ENCODE data around the gene S100A2.

DNA sequence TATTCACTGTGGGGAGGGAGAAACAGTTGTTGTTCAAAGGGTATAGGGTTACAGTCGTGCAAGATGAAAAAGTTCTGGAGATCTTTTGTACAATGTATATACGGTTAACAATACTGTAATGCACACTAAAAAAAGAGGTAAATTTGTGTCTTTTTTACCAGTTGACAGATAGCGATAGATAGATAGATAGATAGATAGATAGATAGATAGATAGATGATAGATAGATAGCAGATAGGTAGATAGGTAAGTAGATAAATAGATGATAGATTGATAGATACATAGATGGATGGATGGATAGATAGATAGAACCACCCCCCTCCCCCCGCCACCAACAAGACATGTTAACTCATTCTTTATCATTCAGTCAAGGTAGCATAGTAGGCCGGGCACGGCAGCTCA, 37.1 kb upstream of the S100A2 start:
- TF ChIP-seq, protein P1, sequence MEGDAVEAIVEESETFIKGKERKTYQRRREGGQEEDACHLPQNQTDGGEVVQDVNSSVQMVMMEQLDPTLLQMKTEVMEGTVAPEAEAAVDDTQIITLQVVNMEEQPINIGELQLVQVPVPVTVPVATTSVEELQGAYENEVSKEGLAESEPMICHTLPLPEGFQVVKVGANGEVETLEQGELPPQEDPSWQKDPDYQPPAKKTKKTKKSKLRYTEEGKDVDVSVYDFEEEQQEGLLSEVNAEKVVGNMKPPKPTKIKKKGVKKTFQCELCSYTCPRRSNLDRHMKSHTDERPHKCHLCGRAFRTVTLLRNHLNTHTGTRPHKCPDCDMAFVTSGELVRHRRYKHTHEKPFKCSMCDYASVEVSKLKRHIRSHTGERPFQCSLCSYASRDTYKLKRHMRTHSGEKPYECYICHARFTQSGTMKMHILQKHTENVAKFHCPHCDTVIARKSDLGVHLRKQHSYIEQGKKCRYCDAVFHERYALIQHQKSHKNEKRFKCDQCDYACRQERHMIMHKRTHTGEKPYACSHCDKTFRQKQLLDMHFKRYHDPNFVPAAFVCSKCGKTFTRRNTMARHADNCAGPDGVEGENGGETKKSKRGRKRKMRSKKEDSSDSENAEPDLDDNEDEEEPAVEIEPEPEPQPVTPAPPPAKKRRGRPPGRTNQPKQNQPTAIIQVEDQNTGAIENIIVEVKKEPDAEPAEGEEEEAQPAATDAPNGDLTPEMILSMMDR (conservative IDR thresholded peaks at IDR 0.05; ENCODE audit: low read length): no peak
- TF ChIP-seq EZH2phosphoT487 (IDR thresholded peaks at IDR 0.05; ENCODE audit: borderline replicate concordance): no peak
